Measurements from ENCODE around the gene ITIH2.

DNA sequence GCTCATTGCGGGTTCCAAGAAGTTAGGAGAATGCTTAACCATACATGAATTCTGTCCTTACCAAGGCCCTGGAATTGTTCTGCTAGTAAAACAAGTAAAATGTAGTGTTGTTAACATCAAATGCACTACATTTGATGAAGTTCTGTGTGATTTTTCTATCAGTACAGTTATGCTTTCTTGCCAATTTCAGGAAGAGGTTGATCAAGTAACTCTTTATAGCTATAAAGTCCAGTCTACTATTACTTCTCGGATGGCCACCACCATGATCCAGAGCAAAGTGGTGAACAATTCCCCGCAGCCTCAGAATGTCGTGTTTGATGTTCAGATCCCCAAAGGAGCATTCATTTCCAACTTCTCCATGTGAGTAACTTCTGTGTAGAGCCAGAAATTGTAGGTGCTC is 5.7 kb downstream of the ITIH2 start:
- TF ChIP-seq, protein P1, sequence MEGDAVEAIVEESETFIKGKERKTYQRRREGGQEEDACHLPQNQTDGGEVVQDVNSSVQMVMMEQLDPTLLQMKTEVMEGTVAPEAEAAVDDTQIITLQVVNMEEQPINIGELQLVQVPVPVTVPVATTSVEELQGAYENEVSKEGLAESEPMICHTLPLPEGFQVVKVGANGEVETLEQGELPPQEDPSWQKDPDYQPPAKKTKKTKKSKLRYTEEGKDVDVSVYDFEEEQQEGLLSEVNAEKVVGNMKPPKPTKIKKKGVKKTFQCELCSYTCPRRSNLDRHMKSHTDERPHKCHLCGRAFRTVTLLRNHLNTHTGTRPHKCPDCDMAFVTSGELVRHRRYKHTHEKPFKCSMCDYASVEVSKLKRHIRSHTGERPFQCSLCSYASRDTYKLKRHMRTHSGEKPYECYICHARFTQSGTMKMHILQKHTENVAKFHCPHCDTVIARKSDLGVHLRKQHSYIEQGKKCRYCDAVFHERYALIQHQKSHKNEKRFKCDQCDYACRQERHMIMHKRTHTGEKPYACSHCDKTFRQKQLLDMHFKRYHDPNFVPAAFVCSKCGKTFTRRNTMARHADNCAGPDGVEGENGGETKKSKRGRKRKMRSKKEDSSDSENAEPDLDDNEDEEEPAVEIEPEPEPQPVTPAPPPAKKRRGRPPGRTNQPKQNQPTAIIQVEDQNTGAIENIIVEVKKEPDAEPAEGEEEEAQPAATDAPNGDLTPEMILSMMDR (IDR thresholded peaks at IDR 0.05; ENCODE audit: low read depth, low read length, missing input control) = no peak
- TF ChIP-seq RAD21 (IDR thresholded peaks at IDR 0.05) = no peak
- TF ChIP-seq, protein P2, sequence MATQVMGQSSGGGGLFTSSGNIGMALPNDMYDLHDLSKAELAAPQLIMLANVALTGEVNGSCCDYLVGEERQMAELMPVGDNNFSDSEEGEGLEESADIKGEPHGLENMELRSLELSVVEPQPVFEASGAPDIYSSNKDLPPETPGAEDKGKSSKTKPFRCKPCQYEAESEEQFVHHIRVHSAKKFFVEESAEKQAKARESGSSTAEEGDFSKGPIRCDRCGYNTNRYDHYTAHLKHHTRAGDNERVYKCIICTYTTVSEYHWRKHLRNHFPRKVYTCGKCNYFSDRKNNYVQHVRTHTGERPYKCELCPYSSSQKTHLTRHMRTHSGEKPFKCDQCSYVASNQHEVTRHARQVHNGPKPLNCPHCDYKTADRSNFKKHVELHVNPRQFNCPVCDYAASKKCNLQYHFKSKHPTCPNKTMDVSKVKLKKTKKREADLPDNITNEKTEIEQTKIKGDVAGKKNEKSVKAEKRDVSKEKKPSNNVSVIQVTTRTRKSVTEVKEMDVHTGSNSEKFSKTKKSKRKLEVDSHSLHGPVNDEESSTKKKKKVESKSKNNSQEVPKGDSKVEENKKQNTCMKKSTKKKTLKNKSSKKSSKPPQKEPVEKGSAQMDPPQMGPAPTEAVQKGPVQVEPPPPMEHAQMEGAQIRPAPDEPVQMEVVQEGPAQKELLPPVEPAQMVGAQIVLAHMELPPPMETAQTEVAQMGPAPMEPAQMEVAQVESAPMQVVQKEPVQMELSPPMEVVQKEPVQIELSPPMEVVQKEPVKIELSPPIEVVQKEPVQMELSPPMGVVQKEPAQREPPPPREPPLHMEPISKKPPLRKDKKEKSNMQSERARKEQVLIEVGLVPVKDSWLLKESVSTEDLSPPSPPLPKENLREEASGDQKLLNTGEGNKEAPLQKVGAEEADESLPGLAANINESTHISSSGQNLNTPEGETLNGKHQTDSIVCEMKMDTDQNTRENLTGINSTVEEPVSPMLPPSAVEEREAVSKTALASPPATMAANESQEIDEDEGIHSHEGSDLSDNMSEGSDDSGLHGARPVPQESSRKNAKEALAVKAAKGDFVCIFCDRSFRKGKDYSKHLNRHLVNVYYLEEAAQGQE (IDR thresholded peaks at IDR 0.05) = no peak
- TF ChIP-seq RXRA (IDR thresholded peaks at IDR 0.05) = no peak
- no peak for TF ChIP-seq SP1 (IDR thresholded peaks at IDR 0.05)

Data from liver (tissue), 3 donors.